Measurements from ENCODE around the gene ZMYM1.
"Not testable (repeated sequence)": the region's sequence is repeated elsewhere in the genome, so short reads cannot be mapped to it uniquely, and the experiment has no call there.

ZMYM1 gene

DNA sequence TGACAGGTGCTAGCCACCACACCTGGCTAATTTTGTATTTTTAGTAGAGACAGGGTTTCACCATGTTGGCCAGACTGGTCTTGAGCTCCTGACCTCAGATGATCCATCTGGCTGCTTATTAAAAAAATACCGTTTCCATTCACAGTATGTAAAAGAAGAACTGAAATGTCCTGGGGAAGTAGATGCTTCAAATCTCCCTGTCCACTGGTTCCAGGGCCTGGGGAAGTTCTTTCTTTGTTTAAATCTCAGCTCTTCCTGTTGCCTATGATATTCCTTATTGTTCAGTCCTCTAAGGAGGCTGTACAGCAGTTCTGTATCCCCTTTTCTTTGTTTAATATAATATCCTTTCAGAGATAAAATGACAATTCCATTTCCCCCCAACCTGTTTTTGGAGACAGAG, 47.4 kb downstream of the ZMYM1 start:
- no peak for DNase-seq (ENCODE audit: low read depth, low spot score)
- Histone ChIP-seq H3K9me3 (ENCODE audit: control insufficient read depth, insufficient read depth, low read length) (no peaks in the 10 kb centered on the region), H3K4me1 (ENCODE audit: control insufficient read depth, insufficient read depth, low read length) (no peaks in the 10 kb centered on the region), H3K36me3 (ENCODE audit: control insufficient read depth, insufficient read depth, low read length) (no peaks in the 10 kb centered on the region), H3K27me3 (ENCODE audit: control insufficient read depth, insufficient read depth, low read length) (no peaks in the 10 kb centered on the region), H3K27ac (ENCODE audit: low read length) (no peak overlapping the region), H3K4me3 (ENCODE audit: low read length) (no peak overlapping the region)
- WGBS (ENCODE audit: insufficient coverage, insufficient read length), result no CpG with 5 or more reads among the region's 1 CpG

DNA sequence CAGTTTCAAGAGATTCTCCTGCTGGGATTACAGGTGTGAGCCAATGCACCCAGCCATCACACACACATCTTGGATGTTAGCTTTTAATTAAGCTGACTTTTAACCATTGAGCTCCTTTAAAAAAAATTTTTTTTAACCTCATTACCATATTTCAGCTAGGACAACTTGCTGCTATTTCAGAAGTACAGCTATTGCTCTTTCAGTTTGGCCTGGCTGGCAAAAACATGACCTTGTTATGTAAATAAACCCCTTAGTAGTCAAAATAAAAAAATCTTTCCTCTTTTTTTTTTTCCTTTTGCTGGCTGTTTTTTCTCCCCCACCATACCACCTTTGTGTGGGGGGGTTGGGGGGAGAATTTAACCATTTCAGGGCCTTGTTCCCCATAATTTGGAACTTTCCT, 49.9 kb downstream of the ZMYM1 start:
- H3K36me3 ChIP-seq (ENCODE audit: control insufficient read depth, insufficient read depth, low read length), result no peaks in the 10 kb centered on the region
- no peak overlapping the region for H3K4me3 ChIP-seq (ENCODE audit: low read length)
- no peaks in the 10 kb centered on the region for H3K27me3 ChIP-seq (ENCODE audit: control insufficient read depth, insufficient read depth, low read length)
- H3K27ac ChIP-seq (ENCODE audit: low read length), result no peak overlapping the region
- H3K9me3 ChIP-seq (ENCODE audit: control insufficient read depth, insufficient read depth, low read length), result no peaks in the 10 kb centered on the region
- no peak for DNase-seq (ENCODE audit: low read depth, low spot score)
- no peaks in the 10 kb centered on the region for H3K4me1 ChIP-seq (ENCODE audit: control insufficient read depth, insufficient read depth, low read length)

DNA sequence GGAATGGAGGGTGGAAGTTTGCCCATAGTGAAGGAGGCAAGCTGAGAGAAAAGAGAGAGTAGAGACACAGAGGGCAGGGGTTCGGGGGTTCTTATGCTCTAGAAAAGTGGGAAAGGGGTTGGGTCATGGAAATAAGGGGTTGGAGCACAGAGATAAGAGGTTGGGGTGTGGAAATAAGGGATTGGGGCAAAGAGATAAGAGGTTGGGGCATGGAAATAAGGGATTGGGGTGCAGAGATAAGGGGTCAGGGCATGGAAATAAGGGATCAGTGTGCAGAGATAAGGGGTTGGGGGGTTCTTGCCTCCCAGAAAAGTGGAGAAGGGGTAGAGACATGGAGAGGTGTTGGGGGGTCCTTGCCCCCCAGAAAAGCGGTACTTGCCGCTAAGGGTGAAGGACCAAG, 57.6 kb downstream of the ZMYM1 start:
- Histone ChIP-seq H3K4me1 (ENCODE audit: control insufficient read depth, insufficient read depth, low read length) (no peaks in the 10 kb centered on the region), H3K4me3 (ENCODE audit: low read length) (no peak overlapping the region), H3K27me3 (ENCODE audit: control insufficient read depth, insufficient read depth, low read length) (no peaks in the 10 kb centered on the region), H3K9me3 (ENCODE audit: control insufficient read depth, insufficient read depth, low read length) (no peaks in the 10 kb centered on the region; the same call in 1 of the 2 replicates), H3K27ac (ENCODE audit: low read length) (no peak overlapping the region), H3K36me3 (ENCODE audit: control insufficient read depth, insufficient read depth, low read length) (no peaks in the 10 kb centered on the region)
- DNase-seq (ENCODE audit: low read depth, low spot score), result no peak
- WGBS (ENCODE audit: insufficient coverage, insufficient read length), result no CpG with 5 or more reads among the region's 3 CpGs

- not testable (repeated sequence) for H3K27ac ChIP-seq (ENCODE audit: low read length); H3K4me1 ChIP-seq (ENCODE audit: control insufficient read depth, insufficient read depth, low read length); H3K9me3 ChIP-seq (ENCODE audit: control insufficient read depth, insufficient read depth, low read length); H3K27me3 ChIP-seq (ENCODE audit: control insufficient read depth, insufficient read depth, low read length); DNase-seq (ENCODE audit: low read depth, low spot score); H3K36me3 ChIP-seq (ENCODE audit: control insufficient read depth, insufficient read depth, low read length); H3K4me3 ChIP-seq (ENCODE audit: low read length)
- no CpG with 5 or more reads among the region's 5 CpGs for WGBS (ENCODE audit: insufficient coverage, insufficient read length)
Observed at GRCh38 chr1:35137590-35137989, 58.4 kb downstream of the ZMYM1 start.

DNA sequence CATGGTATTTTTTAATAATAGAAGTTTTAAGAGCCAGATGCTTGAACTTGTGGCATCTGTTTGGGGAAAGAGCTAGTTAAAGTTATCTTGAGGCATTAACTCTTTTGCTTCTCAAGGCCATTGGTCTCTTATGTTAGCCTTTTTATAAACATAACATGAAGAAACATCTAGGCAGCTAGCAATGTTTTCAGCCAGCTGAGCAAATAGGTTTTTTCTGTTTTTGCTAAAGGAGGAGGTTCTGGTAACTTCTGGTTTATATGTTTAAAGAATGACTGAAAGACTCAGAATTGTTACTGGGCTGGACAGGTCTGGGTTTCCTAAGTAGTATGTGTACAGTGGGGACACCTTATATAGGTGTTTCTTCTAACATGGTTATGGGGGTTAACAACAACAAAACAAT, 63.1 kb downstream of the ZMYM1 start:
- not testable (repeated sequence) for H3K9me3 ChIP-seq (ENCODE audit: control insufficient read depth, insufficient read depth, low read length); DNase-seq (ENCODE audit: low read depth, low spot score); H3K27me3 ChIP-seq (ENCODE audit: control insufficient read depth, insufficient read depth, low read length); H3K4me1 ChIP-seq (ENCODE audit: control insufficient read depth, insufficient read depth, low read length); H3K27ac ChIP-seq (ENCODE audit: low read length); H3K4me3 ChIP-seq (ENCODE audit: low read length); H3K36me3 ChIP-seq (ENCODE audit: control insufficient read depth, insufficient read depth, low read length)

- H3K4me1 ChIP-seq (ENCODE audit: control insufficient read depth, insufficient read depth, low read length); H3K4me3 ChIP-seq (ENCODE audit: low read length); H3K36me3 ChIP-seq (ENCODE audit: control insufficient read depth, insufficient read depth, low read length); H3K27ac ChIP-seq (ENCODE audit: low read length); DNase-seq (ENCODE audit: low read depth, low spot score); H3K9me3 ChIP-seq (ENCODE audit: control insufficient read depth, insufficient read depth, low read length); H3K27me3 ChIP-seq (ENCODE audit: control insufficient read depth, insufficient read depth, low read length): not testable (repeated sequence)
- WGBS (ENCODE audit: insufficient coverage, insufficient read length), result no CpG with 5 or more reads among the region's 9 CpGs
Observed at GRCh38 chr1:35142728-35143127, 63.5 kb downstream of the ZMYM1 start.

DNA sequence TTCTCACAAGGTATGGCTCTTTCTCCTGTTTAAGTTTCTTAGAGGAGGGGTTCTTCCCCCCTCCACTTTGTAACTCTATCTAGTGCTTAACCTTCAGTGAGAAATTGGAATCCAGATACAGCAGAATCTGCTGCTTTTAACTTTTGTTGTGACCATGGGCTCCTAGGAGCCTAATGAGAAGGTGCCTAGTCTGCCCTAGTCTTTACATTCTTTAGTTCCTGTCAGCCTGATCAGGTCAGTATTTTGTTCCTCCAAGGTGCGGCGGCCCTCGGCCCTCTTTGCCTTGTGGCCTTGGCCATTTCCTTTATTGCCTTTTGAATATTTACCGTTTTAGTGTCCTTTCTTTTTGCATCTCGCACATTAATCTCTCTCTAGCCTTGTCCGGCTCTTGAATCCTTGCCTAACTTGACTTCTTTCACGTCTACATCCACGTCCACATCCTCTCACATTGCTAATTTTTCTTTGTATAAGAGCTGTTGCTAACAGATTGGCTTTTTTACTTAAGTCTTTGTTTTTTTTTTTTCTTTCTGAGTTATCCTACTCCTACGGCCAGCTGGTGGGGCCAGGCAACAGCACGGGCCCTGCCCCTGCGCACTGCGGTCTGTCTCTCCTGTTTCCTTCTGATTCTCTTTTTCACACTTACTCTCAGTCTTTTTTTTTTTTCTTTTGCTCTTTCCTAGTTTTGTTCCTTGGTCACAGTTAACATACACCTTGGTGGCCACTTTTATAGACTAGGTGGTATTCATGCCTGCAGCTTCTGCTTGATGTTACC, 64.7 kb downstream of the ZMYM1 start:
- no peaks in the 10 kb centered on the region; the same call in 1 of the 2 replicates for H3K4me1 ChIP-seq (ENCODE audit: control insufficient read depth, insufficient read depth, low read length)
- no peak for DNase-seq (ENCODE audit: low read depth, low spot score)
- no peaks in the 10 kb centered on the region for H3K36me3 ChIP-seq (ENCODE audit: control insufficient read depth, insufficient read depth, low read length)
- WGBS (ENCODE audit: insufficient coverage, insufficient read length), result no CpG with 5 or more reads among the region's 12 CpGs
- H3K27ac ChIP-seq (ENCODE audit: low read length), result no peak overlapping the region
- no peaks in the 10 kb centered on the region for H3K9me3 ChIP-seq (ENCODE audit: control insufficient read depth, insufficient read depth, low read length)
- no peaks in the 10 kb centered on the region for H3K27me3 ChIP-seq (ENCODE audit: control insufficient read depth, insufficient read depth, low read length)
- H3K4me3 ChIP-seq (ENCODE audit: low read length), result no peak overlapping the region

DNA sequence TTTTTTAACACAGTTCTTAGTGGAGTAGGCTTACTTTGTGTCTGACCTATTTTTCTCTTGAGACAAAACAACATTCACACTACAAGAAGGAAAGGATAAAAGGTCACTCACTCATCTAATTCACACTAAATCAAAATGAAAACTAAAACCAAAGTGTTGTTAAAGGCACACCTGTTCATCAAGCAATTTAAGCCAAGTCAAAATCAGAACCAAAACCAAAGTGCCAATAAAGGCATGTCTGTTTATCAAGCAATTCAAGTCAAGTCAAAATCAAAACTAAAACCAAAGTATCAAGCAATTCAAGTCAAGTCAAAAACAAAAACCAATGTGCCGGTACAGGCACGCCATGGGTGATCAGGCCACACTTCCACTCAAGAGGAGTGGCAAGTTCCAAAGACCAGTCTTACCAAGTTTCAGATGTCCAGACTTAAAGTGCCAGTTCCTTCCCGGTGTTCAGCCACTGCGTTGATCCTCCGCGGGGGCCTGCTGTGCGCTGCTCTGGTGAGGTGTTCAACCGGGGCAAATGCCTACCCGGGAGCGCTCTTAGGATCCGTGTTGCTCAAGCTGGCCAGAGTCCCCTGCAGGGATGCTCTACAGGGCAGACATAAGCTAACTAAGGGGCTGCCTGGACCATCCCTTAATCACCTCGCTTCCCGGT, 66.8 kb downstream of the ZMYM1 start:
- H3K36me3 ChIP-seq (ENCODE audit: control insufficient read depth, insufficient read depth, low read length); H3K27ac ChIP-seq (ENCODE audit: low read length); H3K9me3 ChIP-seq (ENCODE audit: control insufficient read depth, insufficient read depth, low read length); H3K27me3 ChIP-seq (ENCODE audit: control insufficient read depth, insufficient read depth, low read length); H3K4me1 ChIP-seq (ENCODE audit: control insufficient read depth, insufficient read depth, low read length); H3K4me3 ChIP-seq (ENCODE audit: low read length); DNase-seq (ENCODE audit: low read depth, low spot score): not testable (repeated sequence)
- no CpG with 5 or more reads among the region's 13 CpGs for WGBS (ENCODE audit: insufficient coverage, insufficient read length)

DNA sequence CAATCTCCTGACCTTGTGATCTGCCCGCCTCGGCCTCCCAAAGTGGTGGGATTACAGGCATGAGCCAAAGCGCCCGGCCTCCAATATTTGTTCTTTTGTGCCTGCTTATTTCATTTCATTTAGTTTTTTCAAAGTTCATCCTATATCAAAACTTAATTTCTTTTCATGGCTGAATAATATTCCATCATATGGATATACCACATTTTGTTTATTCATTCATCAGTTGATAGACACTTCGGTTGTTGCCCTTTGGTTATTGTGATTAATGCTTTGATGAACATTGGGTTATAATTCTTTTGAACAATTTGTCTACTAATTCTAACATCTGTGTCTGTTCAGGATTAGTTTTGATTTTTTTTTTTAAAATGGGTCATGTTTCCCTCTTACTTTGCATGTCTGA, 72.0 kb downstream of the ZMYM1 start:
- H3K27ac ChIP-seq (ENCODE audit: low read length), result no peak overlapping the region
- no peak for DNase-seq (ENCODE audit: low read depth, low spot score)
- H3K4me3 ChIP-seq (ENCODE audit: low read length), result no peak overlapping the region
- WGBS (ENCODE audit: insufficient coverage, insufficient read length), result no CpG with 5 or more reads among the region's 5 CpGs
- no peaks in the 10 kb centered on the region for H3K27me3 ChIP-seq (ENCODE audit: control insufficient read depth, insufficient read depth, low read length)
- no peaks in the 10 kb centered on the region; the same call in 1 of the 2 replicates for H3K4me1 ChIP-seq (ENCODE audit: control insufficient read depth, insufficient read depth, low read length)
- H3K36me3 ChIP-seq (ENCODE audit: control insufficient read depth, insufficient read depth, low read length), result no peaks in the 10 kb centered on the region
- no peaks in the 10 kb centered on the region for H3K9me3 ChIP-seq (ENCODE audit: control insufficient read depth, insufficient read depth, low read length)

GRCh38 chr1:35164893-35165292, 85.7 kb downstream of the ZMYM1 start:
- Histone ChIP-seq H3K27ac (ENCODE audit: low read length) (no peak overlapping the region), H3K4me1 (ENCODE audit: control insufficient read depth, insufficient read depth, low read length) (no peaks in the 10 kb centered on the region), H3K9me3 (ENCODE audit: control insufficient read depth, insufficient read depth, low read length) (no peaks in the 10 kb centered on the region), H3K27me3 (ENCODE audit: control insufficient read depth, insufficient read depth, low read length) (no peaks in the 10 kb centered on the region), H3K36me3 (ENCODE audit: control insufficient read depth, insufficient read depth, low read length) (no peaks in the 10 kb centered on the region), H3K4me3 (ENCODE audit: low read length) (no peak overlapping the region)
- no peak for DNase-seq (ENCODE audit: low read depth, low spot score)
- WGBS (ENCODE audit: insufficient coverage, insufficient read length), result no CpG with 5 or more reads among the region's 3 CpGs

All from iPS DF 6.9 (cell line).